ENCODE measurements around the gene TRPV3. TPM values are rescaled to one million over a fixed set of nuclear protein-coding genes. Genes with fewer than 3 reads are reported as not detected.

TRPV3 gene
- total and polyA plus RNA-seq, 2 experiments from 2014 or later: 0.15 to 0.69 TPM

- no peak for TF ChIP-seq EZH2 (IDR thresholded peaks at IDR 0.05; ENCODE audit: low read depth, unreplicated experiment)
- TF ChIP-seq EZH2phosphoT487 (IDR thresholded peaks at IDR 0.05; ENCODE audit: unreplicated experiment): no peak
- no peak for TF ChIP-seq CTCF (conservative IDR thresholded peaks at IDR 0.05; ENCODE audit: low read depth in 2 of 2)
- no peak for TF ChIP-seq CREB1 (CRISPR knock-in tag; IDR thresholded peaks at IDR 0.05; ENCODE audit: low read depth)
- no peak for TF ChIP-seq NANOG (IDR thresholded peaks at IDR 0.05; ENCODE audit: borderline replicate concordance)
- no peak for TF ChIP-seq REST (IDR thresholded peaks at IDR 0.05; ENCODE audit: unreplicated experiment)
- no peak for TF ChIP-seq ZNF331 (CRISPR knock-in tag; IDR thresholded peaks at IDR 0.05; ENCODE audit: low read depth)
- no peak for TF ChIP-seq JUNB (IDR thresholded peaks at IDR 0.05; ENCODE audit: unreplicated experiment)
- TF ChIP-seq STAT1 (IDR thresholded peaks at IDR 0.05; ENCODE audit: unreplicated experiment): no peak
- no peak for TF ChIP-seq POLR2AphosphoS5 (IDR thresholded peaks at IDR 0.05; ENCODE audit: low read depth)
Observed at GRCh38 chr17:3528880-3529511, 28.6 kb downstream of the TRPV3 start (continued).

GRCh38 chr17:3528403-3528851 lies 29.2 kb downstream of the TRPV3 start:
- no peak overlapping the region for H3K27ac Mint-ChIP-seq
- no peaks in the 10 kb centered on the region; the same call in 2 of the 3 replicates for H3K9me3 Mint-ChIP-seq
- H3F3A ChIP-seq (replicated peaks; ENCODE audit: low read depth): no peaks in the 10 kb centered on the region
- H3K79me2 ChIP-seq (replicated peaks; ENCODE audit: insufficient read depth): no peaks in the 10 kb centered on the region
- no peaks in the 10 kb centered on the region for H3K9me2 ChIP-seq (ENCODE audit: insufficient read depth)
- H4K20me1 ChIP-seq (replicated peaks; ENCODE audit: insufficient read depth): no peaks in the 10 kb centered on the region
- H3K27me3 Mint-ChIP-seq (ENCODE audit: insufficient read depth, low read depth, poor library complexity): peaks cover 3% of the 10 kb centered on the region
- no peak overlapping the region for H3K27ac ChIP-seq (ENCODE audit: low read depth)
- no peak for ATAC-seq
- TF ChIP-seq ZNF462 (CRISPR knock-in tag; IDR thresholded peaks at IDR 0.05): no peak
- TF ChIP-seq NANOG (IDR thresholded peaks at IDR 0.05; ENCODE audit: borderline replicate concordance): no peak
- no peak for TF ChIP-seq ZNF331 (CRISPR knock-in tag; IDR thresholded peaks at IDR 0.05; ENCODE audit: low read depth)
- no peak for TF ChIP-seq ETS1 (IDR thresholded peaks at IDR 0.05)
- no peak overlapping the region for H3K4me3 Mint-ChIP-seq
- no peaks in the 10 kb centered on the region for H3K27me3 ChIP-seq (ENCODE audit: insufficient read depth)
- H3K4me3 ChIP-seq: no peak overlapping the region
- H3K4me1 Mint-ChIP-seq: peaks cover 9% of the 10 kb centered on the region; the same call in 2 of the 3 replicates
- no peak for DNase-seq (ENCODE audit: low spot score)
- no peak overlapping the region for H2AFZ ChIP-seq
- H3K4me2 ChIP-seq: no peak overlapping the region
- no peaks in the 10 kb centered on the region for H3K36me3 ChIP-seq (ENCODE audit: insufficient read depth)
- no peaks in the 10 kb centered on the region for H3K4me1 ChIP-seq (ENCODE audit: insufficient read depth)
- H3K36me3 Mint-ChIP-seq (ENCODE audit: low read depth): no peaks in the 10 kb centered on the region; the same call in 2 of the 3 replicates
